DMS 273 (cell line): ENCODE data around the gene STYXL2.
A peak's percentile ranks its signal among the peaks of the same experiment; 100 is the strongest.

Source experiments
- DNase-seq: peaks from one replicate; lab custom pipeline; 2025; ENCODE audit not compliant: unreplicated experiment; lab: John Stamatoyannopoulos, UW

The STYXL2 gene

DNA sequence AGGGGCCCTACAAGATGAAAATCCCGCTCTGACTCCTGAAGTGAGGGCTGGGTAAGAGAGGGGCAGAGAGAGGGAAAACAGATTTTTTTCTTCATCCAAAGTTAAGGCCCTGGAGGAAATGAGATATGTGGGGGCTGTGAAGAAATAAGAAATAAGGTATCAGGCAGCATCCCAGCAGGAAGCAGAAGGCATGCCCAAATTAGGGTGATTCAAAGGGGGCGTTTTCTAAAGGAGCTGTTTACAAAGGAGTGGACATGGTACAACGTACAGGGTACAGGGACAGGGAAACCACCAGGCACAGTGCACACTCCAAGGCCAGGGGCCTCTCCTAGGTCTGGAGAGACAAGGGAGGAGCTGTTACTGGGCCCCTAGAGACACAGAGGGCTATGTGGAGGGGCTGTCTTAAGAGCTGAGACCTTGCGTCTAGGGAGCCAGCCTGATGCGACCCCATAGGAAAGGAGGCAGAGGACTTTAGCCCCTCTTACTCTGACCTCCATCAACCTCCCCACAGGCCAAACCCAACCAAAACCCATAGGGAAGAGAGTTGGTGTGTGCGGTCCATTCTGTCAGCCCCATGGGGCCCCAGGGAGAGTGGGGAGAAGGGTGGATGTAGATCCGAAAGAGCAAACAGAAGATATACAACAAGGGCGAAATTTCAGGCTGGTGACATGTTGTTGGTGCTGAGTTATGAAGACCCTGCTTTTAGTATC, 38.6 kb downstream of the STYXL2 start:
- DNase-seq, result peak; percentile 18

DNA sequence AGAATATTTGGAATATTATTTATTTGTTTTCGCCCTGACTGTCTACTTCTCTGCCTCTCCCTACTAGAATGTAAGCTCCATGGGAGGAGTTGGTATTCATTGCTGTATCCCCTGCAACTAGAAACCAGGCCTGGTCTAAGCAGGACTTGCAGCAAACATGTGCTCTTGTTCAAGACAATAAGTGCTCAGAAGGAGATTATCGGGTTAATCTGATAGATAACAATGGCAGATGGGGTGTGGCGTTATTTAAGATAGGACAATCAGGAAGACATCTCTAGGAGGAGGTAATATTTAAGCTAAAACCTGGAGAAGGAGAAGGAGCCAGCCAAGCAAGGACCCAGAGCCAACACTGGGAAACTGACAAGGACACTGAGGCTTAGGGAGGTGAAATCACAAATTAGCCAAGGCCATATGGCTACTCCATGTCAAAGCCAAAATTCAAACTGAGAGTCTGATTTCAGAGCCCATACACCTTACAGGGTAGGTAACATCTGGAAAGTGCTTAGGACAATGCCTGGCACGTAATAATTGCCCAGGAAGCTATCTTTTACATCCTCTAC, 41.5 kb downstream of the STYXL2 start:
- peak; percentile 82 for DNase-seq

DNA sequence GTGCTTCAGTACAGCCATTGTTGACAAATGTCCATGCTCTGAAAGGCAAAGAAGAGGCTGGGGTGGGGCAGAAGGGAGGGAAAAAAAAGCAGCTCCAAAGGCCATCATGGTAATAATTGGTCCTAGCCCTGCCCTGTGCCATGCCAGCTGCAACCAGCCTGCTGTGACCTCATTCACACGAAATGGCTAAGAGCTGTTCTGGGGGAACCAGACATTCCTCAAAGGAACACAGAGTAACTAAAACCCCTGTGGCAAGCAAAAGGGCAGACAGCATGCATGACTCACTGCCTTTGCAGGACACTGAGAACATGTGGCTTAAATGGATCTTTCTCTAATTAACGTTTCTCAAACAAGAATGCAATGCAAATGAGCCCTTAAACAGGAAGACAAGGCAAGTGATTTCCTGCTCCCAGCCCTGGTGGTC, 42.3 kb downstream of the STYXL2 start:
- peak; percentile 52 for DNase-seq

DNA sequence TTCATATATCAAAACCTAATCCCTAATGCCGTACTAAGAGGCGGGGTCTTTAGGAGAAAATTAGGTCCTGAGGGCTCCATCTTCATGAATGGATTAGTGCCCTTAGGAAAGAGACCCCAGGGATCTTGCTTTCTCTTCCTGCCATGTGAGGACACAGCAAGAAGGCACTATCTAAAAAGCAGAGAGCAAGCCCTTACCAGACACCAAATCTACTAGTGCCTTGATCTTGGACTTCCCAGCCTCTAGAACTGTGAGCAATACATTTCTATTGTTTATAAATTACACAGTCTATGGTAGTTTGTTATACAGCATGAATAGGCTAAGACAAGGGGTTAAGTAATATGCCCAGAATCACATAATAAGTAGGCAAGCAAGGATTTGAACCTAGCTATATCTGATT, 42.9 kb downstream of the STYXL2 start:
- DNase-seq, result no peak

DNA sequence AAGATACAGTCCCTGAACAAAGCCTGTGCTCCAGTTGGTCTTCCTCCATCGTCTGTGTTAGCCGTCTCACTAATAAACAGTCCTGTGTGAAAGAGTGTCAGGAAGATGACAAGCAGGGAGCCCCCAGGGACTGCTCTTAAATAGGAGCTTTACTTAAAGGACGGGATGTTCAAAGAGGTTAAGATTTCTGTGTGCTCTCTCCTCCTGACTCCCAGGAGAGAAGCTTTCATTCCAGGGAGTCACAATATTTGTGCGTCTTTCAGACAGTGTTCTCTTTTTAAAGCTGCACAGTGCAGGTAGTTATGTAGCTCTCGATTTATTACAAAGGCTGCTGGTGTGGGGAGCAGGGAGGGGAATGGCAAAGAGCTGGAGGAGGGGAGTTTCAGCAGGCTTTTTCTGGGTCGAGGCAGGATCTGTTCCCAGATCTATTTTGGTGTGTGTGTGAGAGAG, 43.5 kb downstream of the STYXL2 start:
- peak; percentile 16 for DNase-seq

DNA sequence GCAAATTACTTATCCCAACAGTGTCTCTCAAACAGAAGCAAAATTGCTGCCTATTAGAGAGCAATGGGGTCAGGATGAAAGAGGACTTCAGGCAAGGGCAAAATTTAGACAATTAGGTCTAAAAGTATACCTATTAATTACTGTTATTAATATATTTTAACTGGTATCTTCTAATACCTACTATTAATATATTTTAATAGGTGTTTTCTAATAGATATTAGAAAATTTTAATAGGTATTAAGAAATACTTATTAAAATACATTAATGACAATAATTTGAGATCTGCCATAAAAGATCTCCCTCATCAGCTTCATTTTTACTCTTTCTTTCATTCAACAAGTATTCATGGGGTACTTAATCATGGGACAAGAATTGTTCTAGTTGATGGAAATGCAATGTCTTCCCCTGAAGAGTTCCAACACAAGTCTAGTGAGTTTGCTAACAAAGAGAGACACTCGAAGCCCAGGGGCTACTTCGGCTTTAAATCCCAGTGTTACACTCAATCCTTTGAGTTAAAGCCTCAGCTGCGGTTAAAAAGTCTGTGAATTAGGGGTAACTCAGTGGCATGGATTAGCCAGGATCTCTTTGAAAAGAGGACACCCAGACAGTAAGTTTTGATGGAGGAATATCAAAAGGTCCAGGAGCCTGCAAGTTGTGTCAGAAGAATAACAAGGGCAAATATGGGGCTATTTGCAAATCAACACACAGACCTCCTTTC, 44.1 kb downstream of the STYXL2 start:
- DNase-seq, result no peak

DNA sequence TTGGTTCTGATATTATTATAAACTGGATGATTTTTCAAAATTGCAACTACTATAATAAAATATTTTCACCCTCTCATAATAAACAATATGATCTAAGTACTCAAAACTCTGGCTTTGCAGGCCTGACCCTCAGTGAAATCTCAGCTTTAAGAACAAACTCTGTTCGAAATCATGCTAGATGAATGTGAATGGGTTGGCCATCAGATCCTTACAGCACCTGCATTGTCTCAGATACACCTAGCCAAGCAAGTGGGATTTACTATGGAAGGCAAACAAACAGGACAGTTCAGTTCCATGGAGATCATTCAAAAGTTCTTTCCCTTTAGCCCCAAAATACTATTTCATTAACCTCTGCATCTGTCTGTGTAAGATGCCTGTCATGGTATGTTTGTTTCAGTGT, 44.8 kb downstream of the STYXL2 start:
- no peak for DNase-seq

DNA sequence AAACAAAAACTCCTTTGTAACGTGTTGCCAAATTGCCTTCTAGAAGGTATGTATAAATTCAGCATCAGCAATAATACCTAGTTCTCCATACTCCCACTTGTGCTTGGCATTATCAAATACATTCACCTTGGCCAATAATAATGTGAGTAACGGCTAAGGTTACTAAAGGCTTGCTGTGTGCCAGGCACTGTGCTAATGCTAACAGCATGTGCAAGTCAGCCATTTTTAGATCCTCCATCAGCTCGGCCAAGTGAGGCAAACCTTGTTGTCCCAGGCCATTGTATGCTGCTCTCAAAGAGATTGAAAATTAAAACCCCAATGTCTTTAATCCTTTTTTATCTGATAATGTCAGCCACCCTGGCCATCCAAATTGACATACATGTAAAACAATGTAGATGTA, 48.1 kb downstream of the STYXL2 start:
- DNase-seq, result no peak
